NCI-H1048 (cell line): ENCODE results near the gene CENPO.
"Not testable (repeated sequence)": the region's sequence is repeated elsewhere in the genome, so short reads cannot be mapped to it uniquely, and the experiment has no call there.

Source experiments
- DNase-seq: peaks from one replicate; lab custom pipeline; 2025; lab: John Stamatoyannopoulos, UW

CENPO gene

DNA sequence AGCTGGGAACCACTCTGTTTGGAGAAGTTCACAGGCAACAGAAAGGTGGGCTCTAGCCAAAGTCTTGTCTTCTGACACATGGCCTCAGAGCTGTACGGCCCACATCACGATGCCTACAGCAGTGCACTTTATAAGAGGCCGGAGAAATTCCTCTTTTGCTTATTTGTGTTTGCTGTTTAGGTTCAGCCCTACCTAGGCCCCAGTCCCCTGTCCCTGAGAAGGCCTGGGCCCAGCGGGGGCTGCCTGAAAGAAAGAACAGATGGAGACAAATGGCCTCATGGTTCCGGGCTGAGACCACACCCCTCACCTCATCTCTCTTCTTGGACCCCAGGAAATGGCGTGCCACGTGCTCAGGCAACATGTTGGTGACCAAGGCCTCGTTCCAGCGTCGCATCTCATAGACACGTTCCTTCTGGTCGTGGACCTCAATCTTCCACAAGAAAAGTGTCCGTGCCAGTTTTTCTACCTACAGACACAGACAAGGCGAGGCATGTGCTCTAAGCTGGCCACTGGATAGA, 30.9 kb downstream of the CENPO start:
- no peak for DNase-seq

DNA sequence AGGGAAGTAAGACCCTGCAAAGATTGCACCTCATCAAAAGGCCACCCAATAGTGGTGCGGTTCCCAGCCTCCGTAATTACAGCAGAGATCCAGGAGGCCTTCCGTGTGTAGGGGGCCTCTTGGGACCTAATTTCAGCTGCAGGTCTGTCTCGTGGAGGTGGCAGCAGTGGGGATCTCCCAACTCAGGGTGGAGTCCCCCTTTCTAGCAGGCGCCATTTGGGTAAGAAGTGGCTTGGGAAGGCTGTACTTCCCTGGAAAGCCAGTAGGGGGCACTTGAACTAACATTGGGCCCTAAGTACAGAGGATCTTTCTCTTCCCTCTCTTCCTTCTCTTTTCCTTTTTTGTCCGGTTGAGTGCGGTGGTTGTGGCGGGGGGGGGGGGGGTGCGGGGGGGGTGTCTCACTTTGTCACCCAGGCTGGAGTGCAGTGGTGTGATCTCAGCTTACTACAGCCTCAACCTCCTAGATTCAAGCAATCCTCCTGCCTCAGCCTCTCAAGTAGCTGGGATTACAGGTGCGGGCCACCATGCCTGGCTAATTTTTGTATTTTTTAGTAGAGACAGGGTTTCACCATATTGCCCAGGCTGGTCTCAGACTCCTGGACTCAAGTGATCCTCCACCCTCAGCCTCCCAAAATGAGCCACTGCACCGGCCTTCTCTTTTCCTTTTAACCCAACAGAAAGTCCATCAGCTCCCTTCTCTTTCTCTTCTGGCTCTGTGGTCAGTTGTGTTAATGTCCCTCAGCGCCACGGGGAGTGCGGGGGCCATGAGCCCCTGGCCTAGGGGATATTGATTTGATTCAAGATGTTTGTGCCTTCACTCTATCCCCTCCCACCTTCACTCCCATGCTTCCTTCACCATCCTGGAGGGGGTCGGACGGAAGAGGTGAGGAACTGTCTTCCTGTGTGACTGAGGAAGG, 32.0 kb downstream of the CENPO start:
- no peak for DNase-seq

GRCh38 chr2:24825883-24826772, 32.9 kb downstream of the CENPO start:
- no peak for DNase-seq

GRCh38 chr2:24826773-24827145, 33.5 kb downstream of the CENPO start:
- no peak for DNase-seq

GRCh38 chr2:24827321-24828237, 34.4 kb downstream of the CENPO start:
- DNase-seq = peak; percentile 45

- DNase-seq = no peak
Measured at GRCh38 chr2:24828238-24828996, 35.2 kb downstream of the CENPO start.

DNA sequence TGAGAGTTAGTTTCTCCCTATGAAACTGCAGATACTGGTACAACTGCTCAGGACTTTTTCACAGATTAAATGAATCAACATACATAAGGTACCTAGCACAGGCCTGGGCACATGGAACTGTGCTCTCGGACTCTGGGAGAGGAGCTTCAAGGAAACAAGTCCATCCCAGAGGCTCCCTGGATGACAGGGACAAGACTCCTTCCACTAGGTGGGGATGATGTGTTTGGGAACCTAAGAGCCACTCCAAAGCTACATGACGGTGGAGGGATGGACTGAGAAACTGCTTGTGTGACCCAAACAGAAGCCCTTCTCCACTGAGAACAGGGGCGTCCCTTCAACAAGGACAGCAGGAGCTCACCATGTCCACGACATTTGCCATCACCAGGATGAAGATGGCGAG, 37.1 kb downstream of the CENPO start:
- no peak for DNase-seq

- no peak for DNase-seq
Measured at GRCh38 chr2:24830786-24831185, 37.6 kb downstream of the CENPO start.

DNA sequence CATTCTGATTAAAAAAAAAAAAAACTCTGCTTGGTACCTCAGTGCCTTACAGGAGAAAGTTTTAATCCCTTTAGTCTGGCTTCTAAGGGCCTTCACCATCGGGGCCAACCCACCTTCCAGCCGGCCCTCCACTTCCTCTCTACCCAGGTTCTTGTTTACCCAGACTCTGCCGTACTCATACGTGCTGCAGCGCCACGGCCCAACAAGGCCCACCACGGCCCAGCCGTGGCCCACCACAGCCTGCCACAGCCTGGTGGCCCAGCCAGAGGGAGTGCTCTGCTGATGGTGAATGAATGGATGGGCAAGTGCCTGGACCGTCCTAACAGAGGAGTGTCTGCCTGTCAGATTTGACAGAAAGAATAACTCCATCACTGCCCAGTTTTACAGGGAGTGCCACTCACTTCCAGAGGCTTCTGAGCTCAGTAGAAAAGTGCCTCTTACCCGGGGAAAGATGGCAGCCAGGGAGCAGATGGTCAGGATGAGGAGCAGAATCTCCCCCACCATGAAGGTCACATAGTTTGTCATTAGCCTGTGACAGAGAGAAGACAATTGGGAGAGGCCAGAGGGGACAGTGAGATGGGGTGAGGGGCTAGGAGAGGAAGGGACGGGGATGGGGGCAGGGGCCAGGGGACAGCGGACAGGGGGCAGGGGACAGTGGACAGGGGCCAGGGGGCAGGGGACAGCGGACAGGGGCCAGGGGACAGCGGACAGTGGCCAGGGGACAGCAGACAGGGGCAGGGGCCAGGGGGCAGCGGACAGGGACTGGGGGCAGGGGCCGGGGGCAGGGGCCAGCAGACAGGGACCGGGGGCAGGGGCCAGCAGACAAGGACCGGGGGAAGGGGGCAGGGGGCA, 38.2 kb downstream of the CENPO start:
- DNase-seq = no peak

GRCh38 chr2:24832073-24832461, 38.8 kb downstream of the CENPO start:
- no peak for DNase-seq

- DNase-seq = no peak
Measured at GRCh38 chr2:24832521-24832920, 39.3 kb downstream of the CENPO start.

DNA sequence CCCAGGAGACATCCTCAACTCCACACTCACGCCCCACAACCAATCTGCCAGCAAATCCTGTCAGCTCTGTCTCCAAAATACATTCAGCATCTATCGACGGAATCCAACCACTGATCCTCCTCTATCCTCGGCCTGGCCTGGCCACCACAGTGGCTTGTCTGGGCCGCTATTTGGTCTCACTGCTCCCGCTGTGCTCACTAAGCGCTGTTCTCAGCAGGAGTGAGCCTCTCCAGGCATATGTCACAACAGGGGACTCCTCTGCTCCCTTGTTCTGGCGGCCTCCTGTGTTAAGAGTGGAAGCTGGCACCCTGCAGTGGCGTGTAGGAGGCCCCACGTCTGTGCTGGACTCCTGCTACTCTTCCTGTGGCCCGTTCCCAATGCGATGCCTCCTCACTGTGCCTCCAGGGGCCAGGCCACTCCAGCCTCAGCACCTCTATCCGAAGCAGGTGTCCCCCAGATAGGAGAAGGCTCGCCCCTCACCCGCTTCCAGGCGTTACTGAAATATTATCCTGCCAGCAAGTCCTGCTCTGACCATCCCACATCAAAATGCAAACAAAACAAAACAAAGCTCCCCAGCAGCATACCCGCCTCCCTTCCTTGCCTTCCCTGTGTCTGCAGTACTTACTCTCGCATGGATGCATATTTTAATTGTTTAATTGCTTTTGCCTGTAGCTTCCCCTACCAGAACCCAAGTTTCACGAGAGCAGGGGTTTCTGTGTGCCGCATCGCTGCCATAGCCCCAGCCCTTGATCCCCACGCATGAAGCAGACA, 39.9 kb downstream of the CENPO start:
- no peak for DNase-seq

DNA sequence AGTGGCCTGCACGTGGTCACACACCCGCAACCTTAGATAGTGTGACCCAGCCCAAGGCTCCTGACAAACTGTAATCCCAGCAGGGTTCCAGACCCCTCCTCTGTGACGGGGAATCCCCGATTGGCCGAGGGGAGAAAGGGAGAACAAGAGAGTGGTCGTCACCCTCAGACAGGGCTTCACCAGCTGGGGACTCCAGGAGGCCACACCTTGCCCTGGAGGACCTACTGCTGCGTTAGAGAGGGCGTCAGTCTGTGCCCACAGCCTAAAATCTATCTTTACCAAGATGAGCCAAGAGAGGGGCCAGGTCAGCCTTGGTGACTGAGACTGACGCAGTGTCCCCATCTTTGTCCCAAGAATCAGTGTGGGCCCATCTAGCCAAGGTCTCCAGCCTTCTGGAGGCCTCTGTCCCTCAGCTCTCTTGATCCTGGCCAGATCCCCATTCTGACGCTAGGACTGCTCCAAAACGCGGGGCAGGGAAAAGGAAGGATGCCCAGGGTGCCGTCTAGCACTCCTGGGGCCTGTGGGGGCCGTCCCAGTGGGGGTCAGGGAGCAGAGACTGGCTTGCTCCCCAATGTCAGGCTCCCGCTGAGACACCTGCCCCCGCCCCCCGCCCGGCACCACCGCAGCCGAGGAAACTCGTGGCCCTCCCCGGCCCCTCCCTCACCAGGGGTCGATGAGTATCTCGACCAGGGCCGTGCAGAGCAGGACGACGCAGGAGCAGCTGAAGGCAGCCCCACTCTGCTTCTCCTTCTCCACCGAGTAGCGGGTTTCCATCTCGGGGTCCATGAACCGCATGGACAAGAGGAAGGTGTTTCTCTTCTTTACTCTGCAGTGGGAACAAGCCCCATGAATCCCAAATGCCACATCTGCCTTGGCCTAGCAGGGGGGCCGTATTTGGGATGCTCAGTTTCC, 40.9 kb downstream of the CENPO start:
- DNase-seq = no peak

GRCh38 chr2:24834733-24835395, 41.6 kb downstream of the CENPO start:
- DNase-seq = no peak

DNA sequence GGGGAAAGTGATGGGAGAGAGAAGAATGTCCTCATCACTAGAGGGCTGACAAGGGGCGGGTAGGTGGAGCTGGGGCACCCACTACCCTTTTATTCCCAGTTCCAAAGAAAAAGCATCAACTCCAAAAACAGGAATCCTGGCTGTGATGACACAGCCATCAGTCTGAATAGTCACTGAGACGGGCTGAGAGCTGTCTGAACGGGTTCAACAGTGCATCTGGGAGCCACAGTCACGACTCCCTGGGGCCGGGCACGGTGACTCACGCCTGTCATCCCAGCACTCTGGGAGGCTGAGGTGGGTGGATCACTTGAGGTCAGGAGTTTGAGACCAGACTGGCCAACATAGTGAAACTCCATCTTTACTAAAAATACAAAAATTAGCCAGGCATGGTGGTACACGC, 42.2 kb downstream of the CENPO start:
- DNase-seq = not testable (repeated sequence)

- no peak for DNase-seq
Measured at GRCh38 chr2:24836206-24836605, 43.0 kb downstream of the CENPO start.

GRCh38 chr2:24836706-24837105, 43.5 kb downstream of the CENPO start:
- no peak for DNase-seq
